NOMO-1 (cell line): ENCODE measurements around the gene ANKRD24.
A peak's percentile ranks its signal among the peaks of the same experiment; 100 is the strongest.
"Not testable (repeated sequence)": the region's sequence is repeated elsewhere in the genome, so short reads cannot be mapped to it uniquely, and the experiment has no call there.

ENCODE experiments used
- DNase-seq, 2 experiments: peaks; one replicate each; lab custom pipeline; 2025; ENCODE audit not compliant: unreplicated experiment in 2 of 2; lab: John Stamatoyannopoulos, UW

Gene ANKRD24

GRCh38 chr19:4229179-4229931, 46.9 kb downstream of the ANKRD24 start, which contains the start of gene EBI3:
EBI3 (plus strand) TSS chr19:4229523; CDS start chr19:4229551, 28 bp downstream.
- DNase-seq: no peak

GRCh38 chr19:4230237-4230636, 47.7 kb downstream of the ANKRD24 start:
- not testable (repeated sequence) for DNase-seq

- DNase-seq: not testable (repeated sequence)
Observed at GRCh38 chr19:4231521-4231920, 49.0 kb downstream of the ANKRD24 start.

GRCh38 chr19:4232139-4232538, 49.6 kb downstream of the ANKRD24 start:
- not testable (repeated sequence) for DNase-seq

GRCh38 chr19:4232614-4233281, 50.3 kb downstream of the ANKRD24 start:
- no peak for DNase-seq

- DNase-seq: peak; percentile 6 to 29
Observed at GRCh38 chr19:4233282-4233853, 50.9 kb downstream of the ANKRD24 start.

- DNase-seq: no peak
Observed at GRCh38 chr19:4234142-4234861, 51.8 kb downstream of the ANKRD24 start.

- no peak for DNase-seq
Observed at GRCh38 chr19:4234862-4235201, 52.3 kb downstream of the ANKRD24 start.

- DNase-seq: not testable (repeated sequence)
Observed at GRCh38 chr19:4237510-4237909, 55.0 kb downstream of the ANKRD24 start.

GRCh38 chr19:4238831-4239230, 56.3 kb downstream of the ANKRD24 start:
- no peak for DNase-seq

GRCh38 chr19:4241824-4242430, 59.4 kb downstream of the ANKRD24 start:
- DNase-seq: peak in 1 of 2 experiments; percentile 56

- DNase-seq: not testable (repeated sequence)
Observed at GRCh38 chr19:4245938-4246337, 63.4 kb downstream of the ANKRD24 start.

- peak; percentile 97 to 99 for DNase-seq
Observed at GRCh38 chr19:4246767-4247593, 64.5 kb downstream of the ANKRD24 start, which contains the start of gene YJU2. YJU2 (plus strand) TSS chr19:4247080; CDS start chr19:4247147, 67 bp downstream.

- DNase-seq: no peak
Observed at GRCh38 chr19:4256563-4256962, 74.1 kb downstream of the ANKRD24 start.

- no peak for DNase-seq
Observed at GRCh38 chr19:4257025-4257424, 74.5 kb downstream of the ANKRD24 start.

- DNase-seq: no peak
Observed at GRCh38 chr19:4258181-4258580, 75.7 kb downstream of the ANKRD24 start.

- peak in 1 of 2 experiments; percentile 21 for DNase-seq
Observed at GRCh38 chr19:4260613-4261191, 78.2 kb downstream of the ANKRD24 start.

GRCh38 chr19:4264812-4265211, 82.3 kb downstream of the ANKRD24 start:
- DNase-seq: no peak

- DNase-seq: no peak
Observed at GRCh38 chr19:4266253-4267000, 83.9 kb downstream of the ANKRD24 start.
